Kidney epithelial cell (primary cell): Measurements from ENCODE around the gene GALR3. TPM values are rescaled to one million over a fixed set of nuclear protein-coding genes. Genes with fewer than 3 reads are reported as not detected.

Experiments used
- DNase-seq: peaks from one replicate; pipeline ENCODE4 v3.0.0-alpha.2; 2010; ENCODE audit warnings: low read depth
- H3K27me3 ChIP-seq: 2 replicates; pipeline ENCODE4 v1.6.0; 2011; ENCODE audit warnings: low read length; ENCODE audit not compliant: control insufficient read depth, insufficient read depth
- H3K36me3 ChIP-seq: 2 replicates; pipeline ENCODE4 v1.5.1; 2011; ENCODE audit warnings: low read length; ENCODE audit not compliant: control insufficient read depth, insufficient read depth
- H3K4me3 ChIP-seq: 2 replicates; pipeline ENCODE4 v1.5.1; 2011; ENCODE audit warnings: low read depth, mild to moderate bottlenecking, control low read depth, low read length
- CTCF ChIP-seq: IDR thresholded peaks from 2 replicates; pipeline ENCODE4 v1.5.1; 2011; ENCODE audit warnings: mild to moderate bottlenecking, moderate library complexity, low read length, control low read depth, inconsistent platforms; ENCODE audit not compliant: insufficient read depth, poor library complexity, severe bottlenecking
- total RNA-seq: library from RNA; depleted of rRNA; stranded (reverse); fragments of >200 nt; gene quantifications from 2 replicates; pipeline ENCODE4 v1.2.3, GENCODE V29; 2015

The GALR3 gene
- total RNA-seq, 1 donor from 2014 or later = not detected

GRCh38 chr22:37827056-37827455 is 3.9 kb downstream of the GALR3 start:
- DNase-seq = no peak
- H3K27me3 ChIP-seq = peaks cover 9% of the 10 kb centered on the region
- TF ChIP-seq CTCF = no peak
- H3K36me3 ChIP-seq = no peaks in the 10 kb centered on the region
- H3K4me3 ChIP-seq = no peak overlapping the region

GRCh38 chr22:37830093-37830842 is 7.1 kb downstream of the GALR3 start:
- no peak for DNase-seq

GRCh38 chr22:37831472-37831871 is 8.3 kb downstream of the GALR3 start:
- Histone ChIP-seq H3K27me3 (no peaks in the 10 kb centered on the region), H3K36me3 (peaks cover 2% of the 10 kb centered on the region), H3K4me3 (no peak overlapping the region)
- DNase-seq = no peak
- TF ChIP-seq CTCF = no peak

More at GRCh38 chr22:37830093-37830842, 7.1 kb downstream of the GALR3 start:
- H3K4me3 ChIP-seq = no peak overlapping the region
- peaks cover 2% of the 10 kb centered on the region for H3K36me3 ChIP-seq
- H3K27me3 ChIP-seq = no peaks in the 10 kb centered on the region
- no peak for TF ChIP-seq CTCF

GRCh38 chr22:37832022-37832857 is 9.1 kb downstream of the GALR3 start:
- TF ChIP-seq CTCF = no peak
- Histone ChIP-seq H3K27me3 (no peaks in the 10 kb centered on the region), H3K36me3 (peaks cover 2% of the 10 kb centered on the region), H3K4me3 (no peak overlapping the region)
- no peak for DNase-seq

- no peak overlapping the region for H3K4me3 ChIP-seq
These were observed 19.0 kb downstream of the GALR3 start for GRCh38 chr22:37842015-37842793.

More at GRCh38 chr22:37842015-37842793, 19.0 kb downstream of the GALR3 start:
- Histone ChIP-seq H3K36me3 (peaks cover 2% of the 10 kb centered on the region), H3K27me3 (no peaks in the 10 kb centered on the region)
- no peak for DNase-seq
- TF ChIP-seq CTCF = no peak
